GM12874 (cell line): ENCODE measurements around the gene LRP5.

Source experiments
- TF ChIP-seq, protein P1 (sequence below): IDR thresholded peaks from 2 replicates; pipeline ENCODE4 v1.5.1; 2011; ENCODE audit warnings: low read depth, mild to moderate bottlenecking, control low read depth, low read length, moderate library complexity; ENCODE audit not compliant: insufficient read depth

Gene LRP5

DNA sequence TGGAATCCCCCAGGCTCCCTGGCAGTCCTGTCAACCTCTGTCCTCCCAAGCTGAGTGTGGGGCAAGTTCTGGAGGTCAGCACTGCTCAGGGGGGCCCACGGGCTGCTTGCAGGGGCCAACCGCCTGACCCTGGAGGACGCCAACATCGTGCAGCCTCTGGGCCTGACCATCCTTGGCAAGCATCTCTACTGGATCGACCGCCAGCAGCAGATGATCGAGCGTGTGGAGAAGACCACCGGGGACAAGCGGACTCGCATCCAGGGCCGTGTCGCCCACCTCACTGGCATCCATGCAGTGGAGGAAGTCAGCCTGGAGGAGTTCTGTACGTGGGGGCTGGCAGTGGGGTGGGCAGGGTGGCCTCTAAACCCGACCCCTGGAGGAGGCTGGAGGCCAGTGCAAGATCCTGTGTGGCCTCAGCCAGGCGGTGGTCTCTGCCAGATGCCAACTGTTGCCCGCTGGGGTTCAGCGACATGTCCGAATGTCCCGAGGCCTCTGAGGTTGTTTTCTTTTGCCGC lies 113.5 kb downstream of the LRP5 start:
- TF ChIP-seq, protein P1, sequence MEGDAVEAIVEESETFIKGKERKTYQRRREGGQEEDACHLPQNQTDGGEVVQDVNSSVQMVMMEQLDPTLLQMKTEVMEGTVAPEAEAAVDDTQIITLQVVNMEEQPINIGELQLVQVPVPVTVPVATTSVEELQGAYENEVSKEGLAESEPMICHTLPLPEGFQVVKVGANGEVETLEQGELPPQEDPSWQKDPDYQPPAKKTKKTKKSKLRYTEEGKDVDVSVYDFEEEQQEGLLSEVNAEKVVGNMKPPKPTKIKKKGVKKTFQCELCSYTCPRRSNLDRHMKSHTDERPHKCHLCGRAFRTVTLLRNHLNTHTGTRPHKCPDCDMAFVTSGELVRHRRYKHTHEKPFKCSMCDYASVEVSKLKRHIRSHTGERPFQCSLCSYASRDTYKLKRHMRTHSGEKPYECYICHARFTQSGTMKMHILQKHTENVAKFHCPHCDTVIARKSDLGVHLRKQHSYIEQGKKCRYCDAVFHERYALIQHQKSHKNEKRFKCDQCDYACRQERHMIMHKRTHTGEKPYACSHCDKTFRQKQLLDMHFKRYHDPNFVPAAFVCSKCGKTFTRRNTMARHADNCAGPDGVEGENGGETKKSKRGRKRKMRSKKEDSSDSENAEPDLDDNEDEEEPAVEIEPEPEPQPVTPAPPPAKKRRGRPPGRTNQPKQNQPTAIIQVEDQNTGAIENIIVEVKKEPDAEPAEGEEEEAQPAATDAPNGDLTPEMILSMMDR = no peak

DNA sequence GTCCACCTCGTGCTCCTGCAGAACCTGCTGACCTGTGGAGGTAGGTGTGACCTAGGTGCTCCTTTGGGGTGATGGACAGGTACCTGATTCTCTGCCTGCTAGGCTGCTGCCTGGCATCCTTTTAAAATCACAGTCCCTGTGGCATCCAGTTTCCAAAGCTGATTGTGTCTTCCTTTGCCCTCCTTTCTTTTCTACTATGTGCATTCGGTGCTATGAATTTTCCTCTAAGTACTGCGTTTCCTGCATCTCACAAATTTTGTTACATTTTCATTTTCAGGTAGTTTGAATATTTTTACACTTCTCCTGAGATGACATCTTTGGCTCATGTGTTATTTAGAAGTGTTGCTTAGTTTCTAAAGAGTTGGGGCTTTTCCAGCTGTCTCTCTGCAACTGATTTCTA lies 117.3 kb downstream of the LRP5 start:
- TF ChIP-seq, protein P1 = no peak

DNA sequence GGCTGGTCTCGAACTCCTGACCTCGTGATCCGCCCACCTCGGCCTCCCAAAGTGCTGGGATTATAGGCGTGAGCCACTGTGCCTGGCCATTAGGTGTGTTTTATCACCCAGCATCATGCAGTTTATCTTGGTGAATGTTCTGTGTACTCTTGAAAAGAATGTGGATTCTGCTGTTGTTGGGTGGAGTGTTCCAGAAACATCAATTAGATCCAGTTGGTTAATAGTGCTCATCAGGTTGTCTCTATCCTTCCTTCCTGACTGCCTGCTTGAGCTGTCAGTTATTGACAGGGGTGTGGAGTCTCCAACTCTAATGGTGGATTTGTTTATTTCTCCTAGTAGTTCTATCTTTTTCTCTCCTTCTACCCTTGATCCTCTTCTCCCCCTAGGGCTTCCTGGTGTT lies 118.0 kb downstream of the LRP5 start:
- TF ChIP-seq, protein P1 = no peak

DNA sequence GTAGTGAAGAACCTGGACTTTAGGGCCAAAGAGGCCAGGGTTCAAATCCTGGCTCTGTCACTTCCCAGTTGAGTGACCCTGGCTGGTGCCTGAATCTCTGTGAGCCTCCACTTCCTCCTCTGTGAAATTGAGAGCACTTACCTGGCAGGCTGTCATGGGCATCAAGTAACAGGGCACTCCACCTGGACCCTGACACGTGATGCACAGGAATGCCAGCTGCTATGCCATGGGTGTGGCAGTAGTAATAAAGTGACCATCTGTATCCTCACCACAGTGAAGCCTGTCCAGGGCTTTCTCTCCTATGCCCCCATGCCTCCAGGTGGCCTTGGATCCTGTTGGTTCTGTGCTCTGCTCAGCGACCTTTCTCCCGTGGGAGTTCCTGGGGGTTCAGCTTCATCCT lies 118.4 kb downstream of the LRP5 start:
- TF ChIP-seq, protein P1 = no peak

DNA sequence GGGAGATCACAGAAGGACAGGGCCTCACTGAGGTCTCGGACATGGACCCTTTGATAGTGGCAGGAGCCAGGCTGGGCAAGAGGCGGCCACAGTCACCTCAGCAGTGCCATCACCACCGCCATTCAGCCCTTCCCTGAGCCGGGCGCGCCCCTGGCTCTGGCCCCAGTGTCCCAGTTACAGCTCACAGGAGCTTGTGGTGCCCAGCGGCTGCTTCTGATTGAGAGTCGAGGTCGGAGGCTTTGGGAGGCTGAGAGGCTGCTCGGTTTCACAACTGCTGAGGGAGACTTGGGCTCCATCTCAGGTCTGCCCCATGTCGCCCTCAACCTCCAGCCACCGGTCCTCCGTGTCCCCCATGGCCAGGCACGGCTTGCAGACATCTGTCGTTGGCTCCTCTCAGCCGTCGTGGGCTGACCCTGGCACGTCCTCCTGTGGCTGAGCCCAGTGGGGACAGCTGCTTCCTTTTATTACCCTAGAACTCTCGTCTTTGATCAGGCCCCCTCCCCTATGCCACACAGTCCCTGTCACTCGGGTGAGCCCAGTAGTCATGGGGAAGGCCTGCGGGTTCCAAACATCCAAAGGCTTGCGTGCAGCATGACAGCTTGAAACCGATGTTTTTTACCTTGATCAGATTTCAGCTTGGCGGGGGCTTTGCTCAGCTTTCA lies 119.7 kb downstream of the LRP5 start:
- TF ChIP-seq, protein P1 = no peak

DNA sequence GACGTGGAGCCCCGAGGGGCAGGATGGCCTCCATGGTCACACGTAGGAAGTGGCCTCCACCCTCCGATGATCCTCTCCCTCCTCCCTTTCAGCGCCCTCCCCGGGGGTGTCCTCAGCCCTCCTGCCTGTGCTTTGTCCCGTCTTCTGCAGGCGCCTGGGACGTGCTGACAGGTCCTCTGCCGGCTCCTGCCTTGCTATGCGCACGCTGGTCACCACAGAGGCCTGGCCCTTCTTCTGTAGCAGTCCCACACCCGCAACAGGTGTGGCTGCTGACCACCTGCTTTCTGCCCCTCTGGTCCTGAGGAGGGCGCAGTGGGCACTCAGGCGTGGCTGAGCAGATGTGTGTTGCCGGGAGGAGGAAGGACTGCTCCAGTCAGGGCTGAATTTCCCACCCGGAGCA lies 120.5 kb downstream of the LRP5 start:
- TF ChIP-seq, protein P1 = no peak

DNA sequence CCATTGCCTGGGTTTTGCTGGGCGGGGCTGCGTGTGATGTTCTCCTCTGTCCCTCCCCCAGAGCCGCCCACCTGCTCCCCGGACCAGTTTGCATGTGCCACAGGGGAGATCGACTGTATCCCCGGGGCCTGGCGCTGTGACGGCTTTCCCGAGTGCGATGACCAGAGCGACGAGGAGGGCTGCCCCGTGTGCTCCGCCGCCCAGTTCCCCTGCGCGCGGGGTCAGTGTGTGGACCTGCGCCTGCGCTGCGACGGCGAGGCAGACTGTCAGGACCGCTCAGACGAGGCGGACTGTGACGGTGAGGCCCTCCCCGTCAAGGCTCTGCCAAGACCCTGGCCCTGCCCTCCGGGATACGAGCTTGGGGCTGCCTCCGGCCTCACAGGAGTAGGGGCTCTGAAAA lies 121.2 kb downstream of the LRP5 start:
- TF ChIP-seq, protein P1 = no peak
